Measurements from ENCODE around the gene LRMDA.

Gene LRMDA

GRCh38 chr10:76297780-76298281 lies 866.4 kb downstream of the LRMDA start:
- no peak for DNase-seq
- intact Hi-C loops (cut with DNase I): no loop called here

GRCh38 chr10:76298329-76298728 lies 866.9 kb downstream of the LRMDA start:
- DNase-seq: no peak
- intact Hi-C loops (cut with DNase I): no loop called here

- intact Hi-C loops (cut with DNase I): no loop called here
- no peak for DNase-seq
These were observed 868.1 kb downstream of the LRMDA start for GRCh38 chr10:76299501-76299900.

DNA sequence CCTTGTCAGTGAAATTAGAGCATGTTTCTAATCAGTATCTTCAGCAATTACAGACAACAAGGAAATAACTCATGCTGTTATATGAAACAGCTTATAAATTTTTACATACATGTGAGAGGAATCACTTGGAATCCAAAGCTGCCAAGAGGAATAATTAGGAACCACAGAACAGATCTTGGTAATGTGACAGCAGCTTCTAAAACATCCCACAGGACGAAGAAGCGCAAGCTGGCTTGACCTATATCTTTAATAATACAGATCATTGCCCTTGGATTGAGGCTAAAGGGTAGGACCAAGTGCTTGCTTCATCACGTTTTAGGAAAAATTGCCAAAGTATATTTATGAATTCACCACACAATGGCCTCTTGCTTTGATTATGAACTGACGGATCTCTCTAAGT lies 869.8 kb downstream of the LRMDA start:
- DNase-seq: no peak
- intact Hi-C loops (cut with DNase I): loop anchor here (10.0 kb wide), 1 partner anchor 906 kb away; no protein-coding TSS in a partner anchor

DNA sequence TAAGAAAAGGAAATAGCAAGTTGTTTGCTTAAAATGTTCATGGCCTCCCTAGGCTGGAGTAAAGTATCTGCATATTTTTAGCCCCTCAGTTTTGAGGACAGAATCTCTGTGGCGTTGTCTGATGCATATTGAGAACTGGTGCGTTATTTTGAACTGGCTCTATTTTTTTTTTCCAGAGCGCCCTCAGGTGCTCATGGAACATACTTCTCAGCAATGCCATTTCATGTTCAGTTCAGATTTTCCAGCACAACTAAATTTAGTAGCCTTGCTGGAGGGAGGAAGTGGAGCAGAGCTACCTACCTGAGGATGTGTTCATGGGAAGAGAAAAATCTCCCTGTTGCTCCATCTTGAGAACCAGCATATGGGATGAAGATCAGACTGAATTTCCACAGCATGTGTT lies 870.5 kb downstream of the LRMDA start:
- peak in 5 of 42 donors; percentile 5 to 42 (median 9) for DNase-seq
- intact Hi-C loops (cut with DNase I): loop anchor here (10.0 kb wide), 1 partner anchor 907 kb away; no protein-coding TSS in a partner anchor

DNA sequence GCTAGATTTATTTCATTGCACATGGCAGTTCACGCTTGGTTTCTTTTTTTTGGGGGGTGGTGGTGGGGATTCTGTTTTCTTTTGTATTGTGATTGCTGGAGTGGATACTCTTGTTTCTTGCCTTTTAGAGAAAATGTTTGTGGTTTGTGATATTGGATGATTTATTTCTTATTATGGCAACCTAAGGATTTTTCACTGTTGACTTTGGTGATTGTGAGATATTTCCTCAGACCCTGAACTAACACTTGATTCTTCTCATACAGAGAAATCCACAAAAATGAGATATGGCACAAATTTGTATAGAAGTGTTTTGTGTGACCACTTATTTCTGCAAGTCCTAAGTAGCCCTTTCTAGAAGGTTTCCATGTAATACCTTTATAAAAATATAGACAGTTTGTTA lies 871.1 kb downstream of the LRMDA start:
- intact Hi-C loops (cut with DNase I): loop anchor here (10.0 kb wide), 1 partner anchor 908 kb away; no protein-coding TSS in a partner anchor

DNA sequence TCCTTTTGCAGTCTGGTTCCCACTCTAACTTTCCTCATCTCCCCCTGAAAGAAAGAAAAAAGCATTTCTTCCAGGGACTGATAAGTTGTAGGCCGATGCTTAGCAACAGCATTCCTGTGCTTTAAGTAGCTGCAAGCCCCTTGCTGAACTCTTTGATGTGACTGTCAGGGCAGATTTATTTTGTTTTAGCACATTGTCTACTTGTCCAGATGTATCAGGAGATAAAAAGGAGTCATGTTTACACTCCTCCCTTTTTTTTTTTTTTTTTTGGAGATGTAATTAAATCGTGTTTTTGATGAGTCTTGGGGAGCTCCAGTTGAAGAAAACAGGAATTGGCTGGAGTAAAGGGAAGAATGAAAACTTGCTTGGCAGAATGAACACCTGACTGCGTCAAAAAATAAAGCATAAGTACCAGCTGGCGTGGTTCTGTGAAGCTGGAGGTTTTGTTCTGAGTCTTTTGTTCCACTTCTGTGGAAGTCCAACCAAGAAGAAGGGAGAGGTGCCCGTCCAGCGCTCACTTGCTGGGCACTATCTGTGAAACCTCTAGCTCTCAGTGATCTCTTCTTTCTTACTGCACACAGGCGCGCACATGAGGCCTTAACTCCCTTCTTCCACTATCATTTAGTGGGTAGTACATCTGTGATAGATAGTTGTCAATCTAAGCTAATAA lies 871.7 kb downstream of the LRMDA start:
- DNase-seq: no peak
- intact Hi-C loops (cut with DNase I): loop anchor here (10.0 kb wide), 1 partner anchor 908 kb away; no protein-coding TSS in a partner anchor

More for the DNA sequence above, 871.1 kb downstream of the LRMDA start:
- no peak for DNase-seq

DNA sequence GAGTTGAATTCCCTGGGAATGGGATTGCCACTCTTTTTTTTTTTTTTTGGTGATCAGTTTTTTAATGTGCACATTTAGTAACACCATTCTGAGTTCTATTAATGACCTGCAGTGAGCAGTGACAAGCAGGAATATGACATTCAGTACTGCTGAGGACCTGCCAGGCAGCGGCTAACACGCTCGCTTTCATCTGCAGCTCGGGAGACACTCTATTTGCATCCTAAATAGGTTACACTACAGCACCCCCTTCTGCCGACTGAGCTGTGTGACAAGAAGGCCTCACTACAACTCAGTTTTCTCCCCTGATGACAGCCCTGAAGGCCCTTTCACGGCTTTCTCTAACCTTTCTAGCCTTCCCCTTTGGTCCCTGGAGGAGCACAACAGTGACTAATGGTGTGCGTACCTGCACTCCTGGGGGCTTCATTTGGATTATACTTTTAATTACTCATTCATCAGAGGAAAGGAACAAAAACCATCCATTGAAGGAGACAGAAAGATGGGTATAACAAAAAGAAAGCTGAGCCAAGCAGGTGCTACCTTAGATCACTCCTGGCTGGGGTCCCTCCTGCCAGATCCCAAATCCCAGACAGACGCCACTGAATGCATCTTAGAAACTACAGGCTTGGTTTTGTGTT lies 872.4 kb downstream of the LRMDA start:
- intact Hi-C loops (cut with DNase I): loop anchor here (10.0 kb wide), 1 partner anchor 909 kb away; no protein-coding TSS in a partner anchor
- DNase-seq: peak; percentile 28 to 92 (median 73)

- no peak for DNase-seq
- intact Hi-C loops (cut with DNase I): loop anchor here (10.0 kb wide), 1 partner anchor 911 kb away; no protein-coding TSS in a partner anchor
These were observed 874.6 kb downstream of the LRMDA start for GRCh38 chr10:76305930-76306615.

GRCh38 chr10:76306856-76307255 lies 875.4 kb downstream of the LRMDA start:
- intact Hi-C loops (cut with DNase I): loop anchor here (10.0 kb wide), 1 partner anchor 912 kb away; no protein-coding TSS in a partner anchor
- DNase-seq: no peak

GRCh38 chr10:76309070-76309469 lies 877.6 kb downstream of the LRMDA start:
- intact Hi-C loops (cut with DNase I): loop anchor here (10.0 kb wide), 1 partner anchor 914 kb away; no protein-coding TSS in a partner anchor
- DNase-seq: peak in 5 of 42 donors; percentile 3 to 49 (median 35)

DNA sequence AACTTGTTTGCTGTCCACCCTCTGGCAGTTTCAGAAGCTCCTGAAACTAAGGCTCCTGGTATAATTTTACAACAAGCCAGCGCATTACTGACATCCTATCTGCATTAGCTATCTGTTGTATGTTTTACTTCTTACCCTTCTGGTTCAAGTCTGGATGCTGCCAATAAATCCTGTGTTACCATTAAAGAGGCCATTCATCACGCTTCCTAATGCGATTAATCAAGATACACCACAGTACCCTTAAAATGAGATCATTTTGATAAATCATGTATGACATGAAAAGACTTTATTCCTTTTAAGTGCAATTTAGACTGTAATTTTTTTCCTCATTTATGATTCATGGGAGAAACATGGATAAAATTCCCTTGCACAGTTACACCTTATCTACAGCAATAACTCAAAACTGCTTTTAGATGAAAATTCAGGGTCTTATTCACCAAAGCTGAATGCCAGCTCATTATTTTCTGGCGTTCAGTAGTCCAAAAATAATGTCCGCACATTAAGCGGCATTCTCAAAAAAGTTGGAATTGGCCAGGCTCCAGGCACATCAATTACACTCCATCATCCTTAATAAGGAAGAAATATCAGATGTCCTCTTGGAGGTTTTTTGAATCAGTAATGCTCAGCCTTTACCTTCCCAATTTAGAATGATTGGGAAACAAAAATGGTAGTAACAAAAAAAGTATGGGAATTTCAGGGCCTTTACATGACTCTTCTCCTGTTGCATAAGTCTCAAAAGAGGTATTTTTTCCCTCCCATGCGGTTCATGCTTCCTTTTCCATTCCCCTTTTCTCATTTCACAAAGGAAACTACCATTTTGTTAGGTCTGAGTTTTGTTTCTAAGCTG lies 878.5 kb downstream of the LRMDA start:
- DNase-seq: no peak
- intact Hi-C loops (cut with DNase I): loop anchor here (10.0 kb wide), 1 partner anchor 915 kb away; no protein-coding TSS in a partner anchor

DNA sequence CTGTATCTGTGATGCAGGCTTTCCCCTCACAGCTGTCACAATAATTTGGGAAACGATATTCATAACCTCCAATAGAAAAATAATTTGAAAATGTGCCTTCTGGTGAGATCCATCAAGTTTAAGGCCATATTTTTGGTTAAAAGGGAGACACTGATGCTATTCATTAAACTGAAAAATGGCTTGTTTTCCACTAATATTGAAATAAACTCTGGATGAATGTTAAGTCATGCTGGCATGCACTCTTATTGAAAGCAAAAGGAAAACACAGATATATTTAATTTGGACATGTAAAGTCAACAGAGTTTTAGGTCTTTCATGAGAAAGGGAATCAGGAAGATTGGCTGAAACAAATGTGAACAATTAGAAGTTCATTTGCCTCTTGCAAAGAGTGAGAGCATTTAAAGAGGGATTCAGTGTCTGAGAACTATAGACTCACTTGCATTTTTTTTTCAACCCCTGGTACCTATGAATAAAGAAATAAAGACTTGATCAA lies 879.2 kb downstream of the LRMDA start:
- intact Hi-C loops (cut with DNase I): no loop called here
- DNase-seq: no peak

- peak in 2 of 42 donors; percentile 6 to 38 for DNase-seq
- intact Hi-C loops (cut with DNase I): no loop called here
These were observed 880.6 kb downstream of the LRMDA start for GRCh38 chr10:76311752-76312636.

- intact Hi-C loops (cut with DNase I): no loop called here
- DNase-seq: no peak
These were observed 883.8 kb downstream of the LRMDA start for GRCh38 chr10:76315240-76315639.

DNA sequence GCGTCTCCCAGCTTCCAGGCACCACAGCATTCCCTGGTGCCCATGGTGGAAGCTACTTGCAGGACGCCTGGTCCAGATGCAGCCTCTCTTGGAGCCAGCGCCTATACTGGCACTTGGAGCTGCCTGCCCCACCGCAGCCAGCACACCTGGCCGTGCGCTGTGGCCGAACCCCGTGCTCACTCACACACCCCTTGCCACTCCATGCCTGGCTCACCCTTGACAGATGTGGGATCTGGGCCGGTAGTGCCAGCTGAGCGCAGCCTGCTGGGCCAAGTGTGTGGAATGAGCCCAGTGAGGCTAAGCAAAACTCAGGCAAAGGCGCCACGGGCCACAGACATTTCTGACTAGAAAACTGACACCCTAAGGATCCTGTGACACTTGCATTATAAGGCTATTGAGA lies 884.8 kb downstream of the LRMDA start:
- no peak for DNase-seq
- intact Hi-C loops (cut with DNase I): no loop called here

DNA sequence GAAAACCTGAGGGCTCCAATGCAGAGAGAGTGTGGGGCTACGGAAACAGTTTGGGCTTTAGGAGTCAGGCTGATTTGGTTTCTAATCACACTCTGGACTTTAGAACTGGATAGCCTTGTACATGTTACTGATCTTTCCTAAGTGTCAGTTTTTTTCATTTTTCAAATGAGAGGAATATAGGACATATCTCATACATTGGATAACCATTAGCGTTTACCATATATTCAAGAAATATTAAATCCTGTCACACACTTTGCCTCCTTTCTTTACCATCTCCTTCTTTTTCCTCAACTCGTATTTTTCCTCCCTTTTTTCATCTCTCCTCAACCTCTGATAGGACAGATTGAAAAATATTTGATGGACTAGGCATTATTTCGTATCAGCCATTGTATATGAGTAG lies 885.7 kb downstream of the LRMDA start:
- intact Hi-C loops (cut with DNase I): no loop called here
- no peak for DNase-seq
